ENCODE measurements around the gene OMP.

- no peak for TF ChIP-seq EZH2phosphoT487 (IDR thresholded peaks at IDR 0.05; ENCODE audit: low read depth, severe bottlenecking, unreplicated experiment)
- TF ChIP-seq CTCF (IDR thresholded peaks at IDR 0.05; ENCODE audit: poor library complexity): peak; percentile 100
- TF ChIP-seq EZH2 (IDR thresholded peaks at IDR 0.05; ENCODE audit: borderline replicate concordance): no peak
Measured at GRCh38 chr11:77127235-77127911, 24.7 kb downstream of the OMP start.
